ENCODE measurements around the gene ZNF552.
A peak's percentile ranks its signal among the peaks of the same experiment; 100 is the strongest.

ZNF552 gene

DNA sequence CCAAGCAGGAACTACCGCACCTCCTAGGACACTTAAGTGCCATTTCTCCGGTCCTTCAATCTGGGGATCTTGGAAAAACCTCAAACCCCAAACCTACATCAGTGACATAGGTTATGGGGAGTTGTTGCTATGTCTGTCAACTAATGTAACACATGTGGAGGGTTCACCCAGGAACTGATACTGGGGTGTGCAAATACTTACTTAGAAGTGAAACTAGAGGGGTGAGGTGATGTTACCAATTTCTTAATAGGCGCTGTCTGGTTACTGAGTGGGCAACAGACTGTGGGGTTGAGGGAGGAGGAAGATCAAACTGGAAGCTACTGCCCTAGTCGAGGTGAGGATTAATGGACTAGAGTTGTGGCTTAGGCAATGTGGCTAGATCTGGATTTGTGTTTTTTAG lies 43.3 kb downstream of the ZNF552 start:
- DNase-seq: no peak

DNA sequence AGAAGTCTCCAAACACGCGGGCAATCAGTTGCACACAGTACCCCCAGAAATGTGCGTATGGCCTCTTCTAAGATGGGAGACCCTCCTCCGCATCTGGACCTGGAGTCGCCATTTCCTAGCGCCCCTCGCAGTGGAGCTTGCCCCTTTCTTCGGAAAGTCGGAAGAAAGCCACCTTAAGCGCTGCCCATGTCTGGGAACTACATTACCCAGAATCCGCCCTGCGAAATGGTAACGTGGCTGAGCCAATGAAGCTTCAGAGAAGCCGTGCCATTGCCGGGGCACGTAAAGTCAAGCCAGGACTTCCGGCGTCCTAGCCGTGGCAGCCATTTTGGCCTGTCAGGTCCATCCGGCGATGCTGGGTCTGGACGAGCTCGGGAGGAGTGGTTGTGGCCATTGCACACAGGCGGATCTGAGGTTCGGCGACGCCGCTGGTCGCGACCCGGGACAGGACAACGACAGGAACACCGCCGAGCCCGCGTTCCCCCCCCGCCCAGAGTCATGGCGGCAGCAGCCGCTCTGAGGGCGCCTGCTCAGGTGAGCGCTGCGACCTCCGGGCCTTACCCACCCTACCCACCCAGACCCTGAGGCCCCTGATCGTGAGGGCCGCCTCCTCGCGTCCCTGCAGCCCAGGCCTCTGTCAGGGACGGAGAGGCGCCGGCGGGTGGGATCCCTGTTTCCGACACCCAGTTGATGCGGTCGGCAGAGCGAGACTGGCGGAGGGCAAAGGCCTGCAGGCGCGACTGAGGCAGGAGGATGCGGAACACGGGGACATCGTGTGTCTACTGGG lies 45.2 kb downstream of the ZNF552 start, which contains the start of gene ZNF586:
ZNF586 (plus strand) TSS at position 332 of the 787 bp plus-strand sequence; CDS start at position 499, 167 bp downstream.
- DNase-seq: peak; percentile 96

DNA sequence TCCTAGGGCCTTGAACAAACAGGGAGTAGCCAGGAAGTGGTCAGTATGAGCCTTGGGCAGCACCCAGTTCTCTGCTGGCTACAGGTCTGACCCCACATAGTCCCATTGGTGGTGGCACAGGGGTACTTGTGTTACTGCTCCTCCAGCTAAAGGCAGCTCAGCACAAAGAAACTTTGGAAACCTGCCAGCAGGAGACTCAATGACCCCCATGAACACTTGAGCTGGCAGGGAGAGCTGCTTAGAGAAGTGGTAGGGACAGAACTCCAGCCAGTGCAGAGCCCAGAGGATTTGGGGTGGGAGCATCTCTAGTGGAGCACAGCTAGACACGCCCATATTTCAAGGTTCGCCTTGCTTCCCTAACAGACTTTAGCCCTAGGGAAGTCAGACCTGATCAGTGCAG lies 55.6 kb downstream of the ZNF552 start:
- DNase-seq: peak; percentile 2

DNA sequence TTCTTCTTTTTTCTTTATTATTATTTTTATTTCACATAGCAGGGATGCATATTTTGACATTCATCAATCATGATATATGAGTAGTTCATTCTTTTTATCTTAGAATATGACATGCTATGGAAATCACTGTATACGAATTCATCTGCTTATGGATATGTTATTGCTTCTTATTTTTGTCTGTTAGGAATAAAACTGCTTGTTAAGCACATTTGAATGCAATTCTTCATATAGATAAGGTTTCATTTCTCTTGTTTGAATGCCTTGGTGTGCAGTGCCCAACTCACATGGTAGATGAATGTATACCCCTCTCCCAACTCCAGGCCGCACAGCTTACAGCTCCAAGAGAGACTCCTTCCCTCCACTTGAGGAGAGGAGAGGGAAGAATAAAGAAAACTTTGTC lies 56.8 kb downstream of the ZNF552 start:
- no peak for DNase-seq
